Stomach (tissue), 9 donors: ENCODE results near the gene BNC2. TPM values are rescaled to one million over a fixed set of nuclear protein-coding genes. Genes with fewer than 3 reads are reported as not detected.

Experiments used
- DNase-seq, 2 donors: peaks; one replicate each; pipeline versions ENCODE4 v3.0.0 to v3.0.0-alpha.2; 2013 to 2019
- H3K27ac ChIP-seq, 5 donors: fragments of 200-600 bp in 4 of 5; sonication (generic) in 4 of 5; one replicate each; pipeline ENCODE4 v1.5.1; 2013 to 2019; ENCODE audit warnings: mild to moderate bottlenecking in 1 of 5, moderate library complexity in 1 of 5
- H3K27me3 ChIP-seq, 3 donors: fragments of 200-600 bp; sonication (generic); one replicate each; pipeline ENCODE4 v1.5.1; 2017 to 2019; ENCODE audit warnings: mixed run types in 1 of 3
- H3K36me3 ChIP-seq, 4 donors: fragments of 200-600 bp; sonication (generic); 1 replicate in 3 of 4; 2 replicates in 1 of 4; pipeline ENCODE4 v1.5.1; 2016 to 2019
- H3K4me1 ChIP-seq, 4 donors: fragments of 200-600 bp; sonication (generic); one replicate each; pipeline ENCODE4 v1.5.1; 2016 to 2019
- H3K4me3 ChIP-seq, 4 donors: fragments of 200-600 bp; sonication (generic) in 3 of 4; one replicate each; pipeline ENCODE4 v1.5.1; 2016 to 2019; ENCODE audit warnings: mild to moderate bottlenecking in 1 of 4
- H3K9me3 ChIP-seq, 4 donors: fragments of 200-600 bp; sonication (generic); one replicate each; pipeline ENCODE4 v1.5.1; 2016 to 2019
- EP300 ChIP-seq: sonication (generic); formaldehyde crosslinking; IDR thresholded peaks from one replicate; pipeline ENCODE4 v1.6.1; 2017; ENCODE audit warnings: antibody characterized with exemption
- POLR2A ChIP-seq, 4 donors: fragments of 450-650 bp; IDR thresholded peaks; one replicate each; pipeline ENCODE4 v1.6.1; 2016; ENCODE audit warnings: antibody characterized with exemption in 4 of 4, control low read depth in 2 of 4, mild to moderate bottlenecking in 1 of 4, moderate library complexity in 1 of 4
- POLR2AphosphoS5 ChIP-seq, 3 donors: sonication (generic); formaldehyde crosslinking; IDR thresholded peaks; one replicate each; pipeline ENCODE4 v1.6.1; 2016; ENCODE audit warnings: antibody characterized with exemption in 3 of 3
- WGBS, 5 donors: extraction: QIAGEN DNeasy Blood & Tissue Kit in 3 of 5; methylation state at CpG; one replicate each; pipeline versions ENCODE4 v1.1.5 to v1.1.7; 2013 to 2018; 5-methylcytosine and 5-hydroxymethylcytosine counted together
- intact Hi-C: fragments of 100-400 bp; cut with DNase I; formaldehyde crosslinking; loops from one replicate; pipeline ENCODE4 v1.15.1; 2023; ENCODE audit warnings: low total_unique reads
- polyA plus RNA-seq, 3 donors: library from polyadenylated mRNA; stranded (reverse); fragments of 200-250 nt; gene quantifications; one replicate each; pipeline ENCODE4 v1.2.3, GENCODE V29; 2013
- total RNA-seq, 5 donors: library from RNA; depleted of rRNA; stranded (reverse); fragments of >200 nt; gene quantifications; one replicate each; pipeline versions ENCODE4 v1.1.0 to v1.2.3, GENCODE V29; 2014 to 2016
- TF ChIP-seq, protein P1 (sequence below), 7 experiments: fragments of 450-650 bp in 4 of 7; fragments of 200-600 bp in 3 of 7; sonication (generic) in 3 of 7; IDR thresholded peaks; one replicate each; pipeline ENCODE4 v1.5.1; 2016 to 2019; ENCODE audit warnings: antibody characterized with exemption in 7 of 7, control low read depth in 2 of 7, mild to moderate bottlenecking in 1 of 7
- donor health status: healthy with polysubstance abuse.
- donor health status: Bipolar disorder and iron deficiency.
- donor health status: healthy.

The BNC2 gene
- total and polyA plus RNA-seq, 8 donors = 1.1 to 60.7 (median 7.6) TPM

DNA sequence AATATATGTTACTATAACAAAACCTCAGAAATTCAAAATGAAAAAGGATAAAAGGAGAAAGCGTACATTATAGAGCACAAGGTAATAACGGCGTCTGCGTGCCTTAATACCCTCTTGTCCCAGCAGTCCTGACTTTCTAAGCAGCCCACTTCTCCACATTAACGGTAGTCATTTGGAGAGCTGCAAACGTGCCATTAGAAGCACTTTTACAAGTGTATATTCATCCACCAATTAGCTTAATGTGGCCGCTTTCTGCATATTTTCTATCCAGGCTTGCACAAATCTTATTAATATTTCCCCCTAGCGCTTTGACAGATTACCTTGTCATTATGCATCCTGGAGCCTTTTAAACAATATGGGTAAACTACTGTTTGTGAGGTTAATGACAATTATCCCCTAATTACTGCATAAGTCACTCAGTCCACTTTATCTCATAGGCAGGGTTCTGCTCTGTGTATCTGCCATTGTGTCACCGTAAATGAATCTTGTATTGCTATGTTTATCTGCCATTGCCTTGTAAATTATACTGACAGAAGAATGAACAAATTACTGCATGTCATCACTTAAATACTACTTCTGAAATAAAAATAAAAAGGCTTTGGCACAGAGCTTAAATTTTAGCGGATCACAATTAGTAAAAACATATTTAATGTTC, 421.3 kb downstream of the BNC2 start:
- Histone ChIP-seq H3K27ac (no peak overlapping the region), H3K9me3 (no peaks in the 10 kb centered on the region), H3K4me3 (no peak overlapping the region), H3K4me1 (peaks cover 0 to 16% (median 4%) of the 10 kb centered on the region in 4 donors), H3K36me3 (no peaks in the 10 kb centered on the region), H3K27me3 (no peaks in the 10 kb centered on the region)
- TF ChIP-seq, protein P1, sequence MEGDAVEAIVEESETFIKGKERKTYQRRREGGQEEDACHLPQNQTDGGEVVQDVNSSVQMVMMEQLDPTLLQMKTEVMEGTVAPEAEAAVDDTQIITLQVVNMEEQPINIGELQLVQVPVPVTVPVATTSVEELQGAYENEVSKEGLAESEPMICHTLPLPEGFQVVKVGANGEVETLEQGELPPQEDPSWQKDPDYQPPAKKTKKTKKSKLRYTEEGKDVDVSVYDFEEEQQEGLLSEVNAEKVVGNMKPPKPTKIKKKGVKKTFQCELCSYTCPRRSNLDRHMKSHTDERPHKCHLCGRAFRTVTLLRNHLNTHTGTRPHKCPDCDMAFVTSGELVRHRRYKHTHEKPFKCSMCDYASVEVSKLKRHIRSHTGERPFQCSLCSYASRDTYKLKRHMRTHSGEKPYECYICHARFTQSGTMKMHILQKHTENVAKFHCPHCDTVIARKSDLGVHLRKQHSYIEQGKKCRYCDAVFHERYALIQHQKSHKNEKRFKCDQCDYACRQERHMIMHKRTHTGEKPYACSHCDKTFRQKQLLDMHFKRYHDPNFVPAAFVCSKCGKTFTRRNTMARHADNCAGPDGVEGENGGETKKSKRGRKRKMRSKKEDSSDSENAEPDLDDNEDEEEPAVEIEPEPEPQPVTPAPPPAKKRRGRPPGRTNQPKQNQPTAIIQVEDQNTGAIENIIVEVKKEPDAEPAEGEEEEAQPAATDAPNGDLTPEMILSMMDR (IDR thresholded peaks at IDR 0.05) = no peak
- TF ChIP-seq EP300 = no peak
- TF ChIP-seq POLR2A (IDR thresholded peaks at IDR 0.05) = no peak
- TF ChIP-seq POLR2AphosphoS5 (IDR thresholded peaks at IDR 0.05) = no peak
- intact Hi-C loops = loop anchor here (10.0 kb wide), 1 partner anchor 56 kb away; no protein-coding TSS in a partner anchor
- WGBS, 5 donors = 83 to 91% (median 88%) methylated on average over 10 of the region's 10 CpGs
- DNase-seq = no peak

DNA sequence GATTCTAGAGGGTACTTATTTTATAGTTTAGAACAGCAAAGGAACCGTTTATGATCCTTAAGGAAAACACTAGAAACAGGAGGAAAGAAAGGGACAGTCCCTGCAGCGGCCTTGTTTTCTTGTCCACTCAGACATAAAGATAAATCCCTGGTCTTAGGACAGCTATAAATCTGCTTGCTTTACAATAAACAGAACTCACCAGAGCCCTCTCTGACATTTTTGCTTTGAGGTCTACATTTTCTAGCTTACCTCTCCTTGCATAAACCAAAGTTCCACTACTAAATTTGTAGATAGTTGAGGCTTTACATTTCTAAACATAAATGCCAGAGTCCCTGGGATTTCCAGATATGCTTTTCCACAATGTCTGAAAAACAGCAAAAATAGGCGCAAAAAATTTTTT, 422.5 kb downstream of the BNC2 start:
- no peak for DNase-seq
- intact Hi-C loops = loop anchor here (10.0 kb wide), 1 partner anchor 57 kb away; no protein-coding TSS in a partner anchor
- no peak overlapping the region for H3K4me3 ChIP-seq
- no peaks in the 10 kb centered on the region for H3K36me3 ChIP-seq
- TF ChIP-seq, protein P1 (IDR thresholded peaks at IDR 0.05) = no peak
- TF ChIP-seq POLR2A (IDR thresholded peaks at IDR 0.05) = no peak
- TF ChIP-seq EP300 = no peak
- TF ChIP-seq POLR2AphosphoS5 (IDR thresholded peaks at IDR 0.05) = no peak
- H3K27me3 ChIP-seq = no peaks in the 10 kb centered on the region
- 67 to 81% (median 72%) methylated on average over 3 of the region's 3 CpGs for WGBS, 5 donors
- H3K9me3 ChIP-seq = no peaks in the 10 kb centered on the region
- no peak overlapping the region for H3K27ac ChIP-seq
- peaks cover 0 to 17% (median 4%) of the 10 kb centered on the region in 4 donors for H3K4me1 ChIP-seq

DNA sequence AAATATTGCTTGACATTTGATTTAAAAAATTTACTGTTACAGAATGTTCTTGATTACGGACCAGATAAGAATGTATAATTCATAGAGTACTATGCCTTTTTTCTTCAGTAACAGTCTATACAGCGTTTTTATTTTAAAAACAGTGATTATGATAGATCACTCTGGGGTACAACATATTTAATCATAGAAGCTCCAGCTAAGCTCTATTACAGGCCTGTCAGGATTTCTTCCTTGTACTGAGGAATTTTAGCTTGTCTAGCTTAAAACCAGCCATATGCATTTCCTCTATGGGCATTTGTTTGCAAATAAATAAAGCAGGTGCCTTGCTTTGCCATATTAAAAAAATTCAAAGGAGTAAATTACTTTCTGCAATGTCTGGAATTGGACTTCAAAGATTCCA, 423.8 kb downstream of the BNC2 start:
- no peaks in the 10 kb centered on the region for H3K36me3 ChIP-seq
- intact Hi-C loops = loop anchor here (10.0 kb wide), 1 partner anchor 58 kb away; no protein-coding TSS in a partner anchor
- TF ChIP-seq POLR2AphosphoS5 (IDR thresholded peaks at IDR 0.05) (no peak), EP300 (no peak), POLR2A (IDR thresholded peaks at IDR 0.05) (no peak)
- TF ChIP-seq, protein P1 (IDR thresholded peaks at IDR 0.05) = no peak
- WGBS, 5 donors = 67 to 86% (median 78%) methylated on average over 2 of the region's 2 CpGs
- H3K4me1 ChIP-seq = peaks cover 0 to 23% (median 4%) of the 10 kb centered on the region in 4 donors
- DNase-seq = no peak
- no peak overlapping the region for H3K4me3 ChIP-seq
- no peak overlapping the region for H3K27ac ChIP-seq
- no peaks in the 10 kb centered on the region for H3K9me3 ChIP-seq
- H3K27me3 ChIP-seq = no peaks in the 10 kb centered on the region

DNA sequence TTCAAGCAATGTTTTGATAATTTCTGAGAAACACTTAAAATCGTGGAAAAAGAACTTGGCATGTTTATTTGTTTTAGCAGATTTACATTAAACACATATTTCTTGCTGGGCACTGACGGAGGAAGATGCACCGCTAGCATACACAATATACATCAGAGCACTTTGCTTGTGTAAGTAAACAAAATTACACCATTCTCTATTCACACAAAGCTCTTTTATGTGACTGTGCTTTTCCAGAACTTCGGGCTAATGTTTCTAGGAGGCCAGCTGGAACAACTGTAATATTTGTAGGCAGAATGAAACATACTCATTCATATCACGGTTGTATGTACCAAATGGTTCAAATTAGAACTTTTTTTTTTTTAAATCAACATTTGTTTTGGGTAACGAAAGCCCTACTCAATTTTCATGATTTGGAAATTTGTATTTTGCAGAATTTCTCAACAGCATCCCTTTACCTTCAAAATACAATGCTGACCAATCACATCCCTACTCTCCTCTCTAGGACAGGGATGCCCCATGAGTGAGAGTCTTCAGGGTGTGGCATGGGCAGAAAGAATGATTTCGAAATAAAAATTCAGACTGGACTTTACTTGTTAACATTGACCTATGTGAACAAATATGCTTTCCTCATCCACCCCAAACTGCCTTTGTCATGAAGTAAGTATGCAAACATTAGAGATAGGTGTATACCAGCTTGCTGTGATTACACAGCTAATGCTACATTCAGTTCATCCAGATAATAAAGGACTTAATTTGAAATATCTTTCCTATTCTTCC, 425.1 kb downstream of the BNC2 start:
- 40 to 53% (median 48%) methylated on average over 7 of the region's 7 CpGs for WGBS, 5 donors
- DNase-seq = no peak
- Histone ChIP-seq H3K4me3 (no peak overlapping the region), H3K27ac (no peak overlapping the region), H3K36me3 (no peaks in the 10 kb centered on the region), H3K4me1 (peaks cover 0 to 23% (median 4%) of the 10 kb centered on the region in 4 donors), H3K9me3 (no peaks in the 10 kb centered on the region), H3K27me3 (no peaks in the 10 kb centered on the region)
- intact Hi-C loops = loop anchor here (10.0 kb wide), 1 partner anchor 59 kb away; no protein-coding TSS in a partner anchor
- no peak for TF ChIP-seq EP300
- no peak for TF ChIP-seq POLR2A (IDR thresholded peaks at IDR 0.05)
- TF ChIP-seq, protein P1 (IDR thresholded peaks at IDR 0.05) = no peak
- TF ChIP-seq POLR2AphosphoS5 (IDR thresholded peaks at IDR 0.05) = no peak
